PC-3 (cell line): ENCODE measurements around the gene MYBPH. TPM values are rescaled to one million over a fixed set of nuclear protein-coding genes. Genes with fewer than 3 reads are reported as not detected.

Source experiments
- ATAC-seq: fragments of 200-7000 bp; cut with Tn5 transposase; 2 replicates; pipeline ENCODE4 v1.9.1; 2020; ENCODE audit warnings: mild to moderate bottlenecking, moderate library complexity
- BruUV-seq: library from RNA; stranded (reverse); fragments of 400-500 nt; replicated peaks from 2 replicates; lab custom pipeline; 2021; lab: Mats Ljungman, UMichigan
- CTCF ChIA-PET: fragments of 300-600 bp; sonication (Branson Sonifier 250); formaldehyde crosslinking; loops from one replicate; lab custom pipeline; 2022; ENCODE audit warnings: antibody characterized with exemption; lab: Charles Lee
- POLR2A ChIA-PET: fragments of 300-600 bp; sonication (Branson Sonifier 250); formaldehyde crosslinking; loops from one replicate; lab custom pipeline; 2022; ENCODE audit warnings: antibody characterized with exemption; ENCODE audit not compliant: unreplicated experiment; lab: Charles Lee
- DNase-seq: peaks from one replicate; pipeline ENCODE4 v3.0.0-alpha.2; 2015
- H2AFZ ChIP-seq: fragments of 300-600 bp; sonication (generic); 2 replicates; pipeline ENCODE4 v1.6.0; 2016; ENCODE audit warnings: antibody characterized with exemption, low read length
- H3F3A ChIP-seq: fragments of 300-600 bp; sonication (generic); one replicate; pipeline ENCODE4 v1.6.0; 2017; ENCODE audit warnings: antibody characterized with exemption, low read length, control low read depth, mild to moderate bottlenecking; ENCODE audit not compliant: unreplicated experiment
- H3K27ac ChIP-seq: fragments of 300-600 bp; sonication (generic); 2 replicates; pipeline ENCODE4 v1.5.1; 2016; ENCODE audit warnings: mild to moderate bottlenecking, low read length
- H3K27me3 ChIP-seq: fragments of 300-600 bp; sonication (generic); 2 replicates; pipeline ENCODE4 v1.6.1; 2016; ENCODE audit warnings: low read length, mixed read lengths
- H3K36me3 ChIP-seq: fragments of 300-600 bp; sonication (generic); 2 replicates; pipeline ENCODE4 v1.6.1; 2016; ENCODE audit warnings: low read depth, mixed run types, low read length, mixed read lengths
- H3K4me1 ChIP-seq: fragments of 300-600 bp; sonication (generic); 2 replicates; pipeline ENCODE4 v1.5.1; 2016; ENCODE audit warnings: low read length; ENCODE audit not compliant: insufficient read depth
- H3K4me2 ChIP-seq: fragments of 300-600 bp; sonication (generic); 2 replicates; pipeline ENCODE4 v1.6.0; 2016; ENCODE audit warnings: low read length
- H3K4me3 ChIP-seq: fragments of 300-600 bp; sonication (generic); 2 replicates; pipeline ENCODE4 v1.5.1; 2016; ENCODE audit warnings: mild to moderate bottlenecking, low read length, mixed read lengths
- H3K79me2 ChIP-seq: fragments of 300-600 bp; sonication (generic); 2 replicates; pipeline ENCODE4 v1.6.1; 2017; ENCODE audit warnings: low read length, mixed read lengths
- H3K9ac ChIP-seq: fragments of 300-600 bp; sonication (generic); 2 replicates; pipeline ENCODE4 v1.6.0; 2016; ENCODE audit warnings: mild to moderate bottlenecking, low read length
- H3K9me2 ChIP-seq: fragments of 300-600 bp; sonication (generic); replicated peaks from 2 replicates; pipeline ENCODE4 v1.6.1; 2016; ENCODE audit warnings: mixed run types, low read length, mixed read lengths
- H3K9me3 ChIP-seq: fragments of 300-600 bp; sonication (generic); 2 replicates; pipeline ENCODE4 v1.6.1; 2016; ENCODE audit warnings: low read length, mixed read lengths
- H4K20me1 ChIP-seq: fragments of 300-600 bp; sonication (generic); 2 replicates; pipeline ENCODE4 v1.6.1; 2016; ENCODE audit warnings: low read length, mixed read lengths
- EZH2 ChIP-seq: fragments of 300-600 bp; sonication (generic); IDR thresholded peaks from one replicate; pipeline ENCODE4 v1.6.1; 2017; ENCODE audit warnings: antibody characterized with exemption, mild to moderate bottlenecking, low read length; ENCODE audit not compliant: unreplicated experiment
- EZH2phosphoT487 ChIP-seq: fragments of 300-600 bp; sonication (generic); IDR thresholded peaks from 2 replicates; pipeline ENCODE4 v1.6.1; 2018; ENCODE audit warnings: mild to moderate bottlenecking, antibody characterized with exemption, low read length, borderline replicate concordance
- intact Hi-C: fragments of 100-400 bp; cut with micrococcal nuclease; formaldehyde crosslinking; loops from 2 replicates; pipeline ENCODE4 v1.9.0; 2023
- total RNA-seq: library from RNA; depleted of rRNA; stranded (reverse); fragments of >200 nt; gene quantifications from 2 replicates; pipeline ENCODE4 v1.2.3, GENCODE V29; 2014
- TF ChIP-seq, protein P1 (sequence below): fragments of 300-600 bp; sonication (generic); conservative IDR thresholded peaks from 2 replicates; pipeline ENCODE4 v1.5.1; 2017; ENCODE audit warnings: antibody characterized with exemption, low read depth, mild to moderate bottlenecking, low read length

Gene MYBPH
- total RNA-seq, 1 experiment from 2014 or later = not detected

DNA sequence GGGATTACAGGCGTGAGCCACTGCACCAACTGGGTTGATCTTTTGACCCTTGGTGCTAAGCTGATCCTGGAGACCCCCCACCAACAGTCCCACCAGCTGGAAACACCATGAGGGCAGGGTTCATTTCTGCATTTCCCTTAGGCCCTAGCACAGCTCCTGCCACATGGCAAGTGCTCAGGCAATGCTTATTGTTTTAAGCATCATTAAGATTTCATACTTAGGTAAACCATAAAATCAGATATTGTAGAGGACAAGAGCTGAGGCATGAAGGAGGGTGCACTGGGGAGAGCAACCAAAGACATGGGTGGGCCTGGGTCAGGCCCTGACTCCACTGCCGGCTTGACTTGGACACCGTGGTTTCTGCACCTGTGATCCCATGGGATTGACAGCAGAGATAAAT lies 36.2 kb upstream of the MYBPH start:
- Histone ChIP-seq H3K4me3 (no peak overlapping the region), H3K9me2 (no peaks in the 10 kb centered on the region), H3K27ac (no peak overlapping the region), H3K9ac (no peak overlapping the region), H3K27me3 (peaks cover 23% of the 10 kb centered on the region; the same call in 1 of the 2 replicates), H3K9me3 (no peaks in the 10 kb centered on the region), H3F3A (no peaks in the 10 kb centered on the region), H2AFZ (no peak overlapping the region), H3K4me2 (no peak overlapping the region), H3K36me3 (no peaks in the 10 kb centered on the region), H3K4me1 (no peaks in the 10 kb centered on the region), H4K20me1 (no peaks in the 10 kb centered on the region), H3K79me2 (no peaks in the 10 kb centered on the region)
- POLR2A ChIA-PET = no interaction called here
- no TSS peak for BruUV-seq
- DNase-seq (no peak), ATAC-seq (no peak)
- CTCF ChIA-PET = interaction anchor here (0.6 kb wide), 1 partner anchor 86 kb away, joined by 3 read pairs; no protein-coding TSS in a partner anchor
- TF ChIP-seq EZH2phosphoT487 (no peak), EZH2 (no peak)
- TF ChIP-seq, protein P1, sequence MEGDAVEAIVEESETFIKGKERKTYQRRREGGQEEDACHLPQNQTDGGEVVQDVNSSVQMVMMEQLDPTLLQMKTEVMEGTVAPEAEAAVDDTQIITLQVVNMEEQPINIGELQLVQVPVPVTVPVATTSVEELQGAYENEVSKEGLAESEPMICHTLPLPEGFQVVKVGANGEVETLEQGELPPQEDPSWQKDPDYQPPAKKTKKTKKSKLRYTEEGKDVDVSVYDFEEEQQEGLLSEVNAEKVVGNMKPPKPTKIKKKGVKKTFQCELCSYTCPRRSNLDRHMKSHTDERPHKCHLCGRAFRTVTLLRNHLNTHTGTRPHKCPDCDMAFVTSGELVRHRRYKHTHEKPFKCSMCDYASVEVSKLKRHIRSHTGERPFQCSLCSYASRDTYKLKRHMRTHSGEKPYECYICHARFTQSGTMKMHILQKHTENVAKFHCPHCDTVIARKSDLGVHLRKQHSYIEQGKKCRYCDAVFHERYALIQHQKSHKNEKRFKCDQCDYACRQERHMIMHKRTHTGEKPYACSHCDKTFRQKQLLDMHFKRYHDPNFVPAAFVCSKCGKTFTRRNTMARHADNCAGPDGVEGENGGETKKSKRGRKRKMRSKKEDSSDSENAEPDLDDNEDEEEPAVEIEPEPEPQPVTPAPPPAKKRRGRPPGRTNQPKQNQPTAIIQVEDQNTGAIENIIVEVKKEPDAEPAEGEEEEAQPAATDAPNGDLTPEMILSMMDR = no peak
- intact Hi-C loops = no loop called here

DNA sequence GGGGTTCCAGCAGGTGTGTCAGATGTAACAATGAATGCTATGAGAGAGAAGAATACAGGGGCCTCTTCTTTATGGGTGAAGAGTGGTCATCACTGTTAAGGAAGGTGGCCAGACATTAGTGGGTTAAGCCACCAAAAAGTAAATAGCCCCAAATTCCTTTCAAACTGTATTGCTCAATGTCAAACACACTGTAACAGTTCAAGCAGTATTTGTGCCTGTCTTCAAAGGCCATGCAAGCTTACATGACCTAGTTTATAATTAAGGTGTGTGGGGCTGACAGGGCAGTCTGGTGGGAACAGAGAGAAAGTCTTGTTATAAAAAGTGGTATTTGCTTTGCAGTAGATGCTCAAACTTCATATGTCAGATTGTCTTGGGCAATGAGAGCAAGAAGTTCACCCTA lies 35.4 kb upstream of the MYBPH start:
- POLR2A ChIA-PET = no interaction called here
- intact Hi-C loops = no loop called here
- BruUV-seq = no TSS peak

DNA sequence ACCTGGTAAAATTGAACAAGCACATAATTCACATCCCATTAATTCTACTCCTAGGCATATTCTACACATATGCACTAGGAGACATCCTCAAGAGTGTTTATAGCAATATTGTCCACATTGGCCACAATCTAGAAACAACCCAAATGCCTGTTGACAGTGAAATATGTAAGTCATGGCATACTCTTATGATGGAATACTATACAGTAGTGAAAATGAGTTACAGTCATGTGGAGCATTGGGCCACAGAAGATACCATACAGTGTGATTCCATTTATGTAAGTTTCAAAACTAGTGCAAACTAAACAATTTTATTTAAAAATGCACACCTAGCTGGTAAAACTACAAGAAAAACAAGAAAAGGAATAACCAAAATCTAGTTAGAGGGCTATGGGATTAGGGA lies 34.7 kb upstream of the MYBPH start:
- no peaks in the 10 kb centered on the region for H3K9me2 ChIP-seq
- intact Hi-C loops = no loop called here
- H3K4me2 ChIP-seq = no peak overlapping the region
- TF ChIP-seq, protein P1 = no peak
- no peak for TF ChIP-seq EZH2phosphoT487
- no peak for TF ChIP-seq EZH2
- no peaks in the 10 kb centered on the region for H4K20me1 ChIP-seq
- no peaks in the 10 kb centered on the region for H3K36me3 ChIP-seq
- DNase-seq = no peak
- H3F3A ChIP-seq = no peaks in the 10 kb centered on the region
- no peaks in the 10 kb centered on the region for H3K9me3 ChIP-seq
- H3K9ac ChIP-seq = no peak overlapping the region
- ATAC-seq = no peak
- H3K27me3 ChIP-seq = peaks cover 23% of the 10 kb centered on the region; the same call in 1 of the 2 replicates
- no TSS peak for BruUV-seq
- H3K4me1 ChIP-seq = no peaks in the 10 kb centered on the region
- POLR2A ChIA-PET = no interaction called here
- CTCF ChIA-PET = no interaction called here
- no peak overlapping the region for H3K4me3 ChIP-seq
- no peak overlapping the region for H3K27ac ChIP-seq
- no peaks in the 10 kb centered on the region for H3K79me2 ChIP-seq
- H2AFZ ChIP-seq = no peak overlapping the region

More for the DNA sequence above, 35.4 kb upstream of the MYBPH start:
- Histone ChIP-seq H3K9me2 (no peaks in the 10 kb centered on the region), H3F3A (no peaks in the 10 kb centered on the region), H3K36me3 (no peaks in the 10 kb centered on the region), H3K9ac (no peak overlapping the region), H3K27me3 (peaks cover 23% of the 10 kb centered on the region; the same call in 1 of the 2 replicates), H3K4me3 (no peak overlapping the region), H2AFZ (no peak overlapping the region), H3K79me2 (no peaks in the 10 kb centered on the region), H3K4me2 (no peak overlapping the region), H3K4me1 (no peaks in the 10 kb centered on the region), H3K9me3 (no peaks in the 10 kb centered on the region), H3K27ac (no peak overlapping the region), H4K20me1 (no peaks in the 10 kb centered on the region)
- CTCF ChIA-PET = interaction anchor here (0.6 kb wide), 1 partner anchor 85 kb away, joined by 3 read pairs; no protein-coding TSS in a partner anchor
- ATAC-seq (no peak), DNase-seq (no peak)
- TF ChIP-seq, protein P1 = no peak
- no peak for TF ChIP-seq EZH2phosphoT487
- TF ChIP-seq EZH2 = no peak
